HepG2 (cell line): ENCODE results near the gene TPPP2. TPM values are rescaled to one million over a fixed set of nuclear protein-coding genes. Genes with fewer than 3 reads are reported as not detected.

ENCODE experiments used
- ARID4A ChIP-seq: sonication (generic); formaldehyde crosslinking; IDR thresholded peaks from 2 replicates; pipeline ENCODE4 v1.5.0; 2020; ENCODE audit warnings: mild to moderate bottlenecking, missing genetic modification reagents, borderline replicate concordance
- ARID5B ChIP-seq: IDR thresholded peaks from 2 replicates; pipeline ENCODE4 v1.4.0; 2020; ENCODE audit warnings: mild to moderate bottlenecking, missing genetic modification reagents
- BCL6 ChIP-seq: IDR thresholded peaks from 2 replicates; pipeline ENCODE4 v1.6.1; 2016; ENCODE audit warnings: missing genetic modification reagents, missing compliant biosample characterization
- HOXA3 ChIP-seq: sonication (generic); formaldehyde crosslinking; IDR thresholded peaks from 2 replicates; pipeline ENCODE4 v1.5.0; 2020; ENCODE audit warnings: missing genetic modification reagents
- MED8 ChIP-seq: sonication (generic); formaldehyde crosslinking; IDR thresholded peaks from 2 replicates; pipeline ENCODE4 v1.8.1; 2023; ENCODE audit warnings: mild to moderate bottlenecking, missing genetic modification reagents; ENCODE audit not compliant: insufficient replicate concordance
- PAXIP1 ChIP-seq: sonication (generic); formaldehyde crosslinking; conservative IDR thresholded peaks from 2 replicates; pipeline ENCODE4 v1.4.0; 2020; ENCODE audit warnings: mild to moderate bottlenecking, missing genetic modification reagents, moderate library complexity
- PHF21A ChIP-seq: sonication (generic); formaldehyde crosslinking; IDR thresholded peaks from 2 replicates; pipeline ENCODE4 v1.5.0; 2020; ENCODE audit warnings: mild to moderate bottlenecking, missing genetic modification reagents
- PRPF4 ChIP-seq: fragments of 200-400 bp; formaldehyde crosslinking; IDR thresholded peaks from 2 replicates; pipeline ENCODE4 v1.6.1; 2016; ENCODE audit warnings: low read length, low read depth; ENCODE audit not compliant: poor library complexity, severe bottlenecking
- TEAD3 ChIP-seq: optimal IDR thresholded peaks from 2 replicates; pipeline ENCODE3; 2016; ENCODE audit warnings: borderline replicate concordance
- ZNF331 ChIP-seq: sonication (generic); formaldehyde crosslinking; IDR thresholded peaks from 2 replicates; pipeline ENCODE4 v1.4.0; 2020; ENCODE audit warnings: missing genetic modification reagents
- ZNF614 ChIP-seq: IDR thresholded peaks from 2 replicates; pipeline ENCODE4 v1.6.1; 2018; ENCODE audit warnings: missing biosample characterization, missing genetic modification reagents, inconsistent platforms, borderline replicate concordance
- polyA plus RNA-seq, 8 experiments: library from polyadenylated mRNA; depleted of rRNA in 3 of 8; stranded (reverse) in 7 of 8; unstranded in 1 of 8; fragments of >200 nt; fragmentation: Illumina TruSeq in 4 of 8; extraction: Trizol in 4 of 8; gene quantifications; 2 replicates each; pipeline versions ENCODE4 v1.2.1 to v1.2.3, GENCODE V29; 2011 to 2016; ENCODE audit warnings: low read depth in 4 of 8, missing spikeins in 1 of 8, mixed read lengths in 1 of 8; ENCODE audit not compliant: insufficient read depth in 1 of 8
- total RNA-seq, 5 experiments: library from RNA; depleted of rRNA; stranded (reverse); fragments of >200 nt; fragmentation: Illumina TruSeq; extraction: Trizol; gene quantifications; 2 replicates each; pipeline ENCODE4 v1.2.3, GENCODE V29; 2016; ENCODE audit warnings: low read depth in 1 of 5
- TF ChIP-seq, protein P1 (sequence below): sonication (generic); formaldehyde crosslinking; IDR thresholded peaks from 2 replicates; pipeline ENCODE4 v1.9.0; 2022; ENCODE audit warnings: missing genetic modification reagents, mild to moderate bottlenecking, borderline replicate concordance

The TPPP2 gene
- total and polyA plus RNA-seq, 2 of the 13 experiments (the other 11 are each of a cell fraction or from before 2014, with no cell fraction given) = 0.58 to 4.2 TPM

GRCh38 chr14:21038441-21039422 is 8.7 kb downstream of the TPPP2 start (continued):
- TF ChIP-seq ARID4A (CRISPR knock-in tag) (peak; percentile 62), HOXA3 (CRISPR knock-in tag) (peak; percentile 37; the same call in 1 of the 2 replicates), MED8 (CRISPR knock-in tag) (no peak), ZNF614 (no peak), PHF21A (CRISPR knock-in tag) (peak; percentile 56; the same call in 1 of the 2 replicates), ZNF331 (CRISPR knock-in tag) (0 out of 2 replicates have a peak, but pooled peaks have one; percentile 49), ARID5B (CRISPR knock-in tag) (peak; percentile 66), BCL6 (CRISPR knock-in tag) (peak; percentile 6; the same call in 1 of the 2 replicates), TEAD3 (peak; percentile 6), PAXIP1 (CRISPR knock-in tag) (0 out of 2 replicates have a peak, but pooled peaks have one; percentile 38), PRPF4 (peak; percentile 76)
- TF ChIP-seq, protein P1, sequence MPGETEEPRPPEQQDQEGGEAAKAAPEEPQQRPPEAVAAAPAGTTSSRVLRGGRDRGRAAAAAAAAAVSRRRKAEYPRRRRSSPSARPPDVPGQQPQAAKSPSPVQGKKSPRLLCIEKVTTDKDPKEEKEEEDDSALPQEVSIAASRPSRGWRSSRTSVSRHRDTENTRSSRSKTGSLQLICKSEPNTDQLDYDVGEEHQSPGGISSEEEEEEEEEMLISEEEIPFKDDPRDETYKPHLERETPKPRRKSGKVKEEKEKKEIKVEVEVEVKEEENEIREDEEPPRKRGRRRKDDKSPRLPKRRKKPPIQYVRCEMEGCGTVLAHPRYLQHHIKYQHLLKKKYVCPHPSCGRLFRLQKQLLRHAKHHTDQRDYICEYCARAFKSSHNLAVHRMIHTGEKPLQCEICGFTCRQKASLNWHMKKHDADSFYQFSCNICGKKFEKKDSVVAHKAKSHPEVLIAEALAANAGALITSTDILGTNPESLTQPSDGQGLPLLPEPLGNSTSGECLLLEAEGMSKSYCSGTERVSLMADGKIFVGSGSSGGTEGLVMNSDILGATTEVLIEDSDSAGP (CRISPR knock-in tag) = peak; percentile 54; the same call in 1 of the 2 replicates
